GM12878 (cell line): ENCODE data around the gene PDE6C. TPM values are rescaled to one million over a fixed set of nuclear protein-coding genes. Genes with fewer than 3 reads are reported as not detected.

Experiments
- ATAC-seq: fragments of 200-7000 bp; cut with Tn5 transposase; 3 replicates; pipeline ENCODE4 v1.9.1; 2020; ENCODE audit warnings: mild to moderate bottlenecking, moderate library complexity
- BruUV-seq: library from RNA; stranded (reverse); fragments of 400-500 nt; replicated peaks from 2 replicates; lab custom pipeline; 2021; lab: Mats Ljungman, UMichigan
- CTCF ChIA-PET: fragments of 300-600 bp; sonication (Branson Sonifier 250); formaldehyde crosslinking; extraction: SDS; loops from one replicate; lab custom pipeline; 2021; ENCODE audit warnings: inconsistent platforms; lab: Yijun Ruan, JAX
- POLR2A ChIA-PET: fragments of 350-600 bp; formaldehyde crosslinking; extraction: SDS; loops from one replicate; lab custom pipeline; 2021; ENCODE audit warnings: inconsistent platforms; lab: Charles Lee
- RAD21 ChIA-PET: fragments of 300-600 bp; sonication (Branson Sonifier 250); formaldehyde crosslinking; loops from one replicate; lab custom pipeline; 2023; ENCODE audit warnings: antibody characterized with exemption; ENCODE audit not compliant: unreplicated experiment; lab: Charles Lee
- SMC1A ChIA-PET: fragments of 300-600 bp; sonication (Branson Sonifier 250); formaldehyde crosslinking; loops from one replicate; lab custom pipeline; 2023; ENCODE audit not compliant: unreplicated experiment, uncharacterized antibody; lab: Charles Lee
- DNase-seq: peaks from one replicate; pipeline ENCODE4 v3.0.0-alpha.2; 2011; ENCODE audit warnings: low read depth, low spot score
- FAIRE-seq: peaks from 3 replicates; lab custom pipeline; 2011; peaks lifted over from hg19 to GRCh38; lab: Jason Lieb, UNC
- H2AFZ ChIP-seq: 2 replicates; pipeline ENCODE4 v1.6.0; 2011; ENCODE audit warnings: low read depth, low read length, control low read depth; ENCODE audit not compliant: control insufficient read depth
- H3K27ac ChIP-seq: 2 replicates; pipeline ENCODE4 v1.5.1; 2011; ENCODE audit warnings: control low read depth; ENCODE audit not compliant: control insufficient read depth, insufficient read depth
- H3K27me3 ChIP-seq, 2 experiments: replicated peaks in 1 of 2; 2 replicates each; pipeline versions ENCODE4 v1.6.0 to v1.6.1; 2011; ENCODE audit warnings: low read length in 1 of 2; ENCODE audit not compliant: control insufficient read depth in 2 of 2, insufficient read depth in 2 of 2
- H3K36me3 ChIP-seq, 2 experiments: 2 replicates each; pipeline ENCODE4 v1.5.1; 2011; ENCODE audit warnings: low read length in 1 of 2; ENCODE audit not compliant: control insufficient read depth in 2 of 2, insufficient read depth in 2 of 2
- H3K4me1 ChIP-seq: 2 replicates; pipeline ENCODE4 v1.6.1; 2011; ENCODE audit warnings: mild to moderate bottlenecking, low read length, moderate library complexity, mixed read lengths; ENCODE audit not compliant: control insufficient read depth, insufficient read depth
- H3K4me2 ChIP-seq: 2 replicates; pipeline ENCODE4 v1.6.0; 2011; ENCODE audit warnings: control low read depth; ENCODE audit not compliant: control insufficient read depth, insufficient read depth
- H3K4me3 ChIP-seq: fragments of 200-600 bp; sonication (generic); 2 replicates; pipeline ENCODE4 v1.5.1; 2016
- H3K79me2 ChIP-seq: 2 replicates; pipeline ENCODE4 v1.6.0; 2011; ENCODE audit warnings: low read length; ENCODE audit not compliant: control insufficient read depth, insufficient read depth
- H3K9ac ChIP-seq: 2 replicates; pipeline ENCODE4 v1.8.0; 2011; ENCODE audit warnings: low read length, control low read depth, mixed read lengths; ENCODE audit not compliant: control insufficient read depth, insufficient read depth
- H3K9me3 ChIP-seq: replicated peaks from 3 replicates; pipeline ENCODE4 v1.5.1; 2011; ENCODE audit warnings: mild to moderate bottlenecking, low read length; ENCODE audit not compliant: control insufficient read depth, insufficient read depth
- H4K20me1 ChIP-seq: 2 replicates; pipeline ENCODE4 v1.6.0; 2011; ENCODE audit not compliant: control insufficient read depth, insufficient read depth
- ASH2L ChIP-seq: fragments of 300-600, 200-600 bp; sonication (generic); IDR thresholded peaks from 2 replicates; pipeline ENCODE4 v1.6.1; 2017; ENCODE audit warnings: low read depth, mild to moderate bottlenecking, borderline replicate concordance
- IKZF1 ChIP-seq: fragments of 450-650 bp; conservative IDR thresholded peaks from 2 replicates; pipeline ENCODE4 v1.6.1; 2017; ENCODE audit warnings: antibody characterized with exemption, mild to moderate bottlenecking
- KDM1A ChIP-seq: fragments of 200-600 bp; sonication (generic); IDR thresholded peaks from 2 replicates; pipeline ENCODE4 v1.6.1; 2016; ENCODE audit warnings: borderline replicate concordance
- MYB ChIP-seq: fragments of 150-350 bp; IDR thresholded peaks from 2 replicates; pipeline ENCODE4 v1.6.1; 2014; ENCODE audit warnings: mild to moderate bottlenecking, low read depth, low read length, borderline replicate concordance
- NFXL1 ChIP-seq: fragments of 450-650 bp; IDR thresholded peaks from 2 replicates; pipeline ENCODE4 v1.6.1; 2017; ENCODE audit warnings: antibody characterized with exemption, mild to moderate bottlenecking, borderline replicate concordance
- PKNOX1 ChIP-seq: fragments of 450-650 bp; IDR thresholded peaks from 2 replicates; pipeline ENCODE4 v1.6.1; 2016; ENCODE audit warnings: mild to moderate bottlenecking
- SPI1 ChIP-seq: IDR thresholded peaks from 2 replicates; pipeline ENCODE4 v1.6.1; 2011; ENCODE audit warnings: low read depth, mild to moderate bottlenecking, low read length, moderate library complexity, borderline replicate concordance; ENCODE audit not compliant: insufficient read depth
- SREBF1 ChIP-seq: IDR thresholded peaks from 2 replicates; pipeline ENCODE4 v1.6.1; 2012; ENCODE audit warnings: mild to moderate bottlenecking, low read length
- TARDBP ChIP-seq: IDR thresholded peaks from 2 replicates; pipeline ENCODE4 v1.6.1; 2016; ENCODE audit warnings: borderline replicate concordance
- TCF7 ChIP-seq: IDR thresholded peaks from 2 replicates; pipeline ENCODE4 v1.6.1; 2014; ENCODE audit warnings: antibody characterized with exemption, borderline replicate concordance
- ZNF207 ChIP-seq: fragments of 450-650 bp; IDR thresholded peaks from 2 replicates; pipeline ENCODE4 v1.6.1; 2014; ENCODE audit warnings: antibody characterized with exemption, mild to moderate bottlenecking, borderline replicate concordance
- ZNF592 ChIP-seq: fragments of 450-650 bp; IDR thresholded peaks from 2 replicates; pipeline ENCODE4 v1.6.1; 2017; ENCODE audit warnings: mild to moderate bottlenecking, moderate library complexity
- WGBS: methylation state at CpG from one replicate; pipeline ENCODE4 v1.1.6; 2016; ENCODE audit warnings: low lambda C conversion rate; ENCODE audit not compliant: insufficient replicate concordance, insufficient coverage; ENCODE audit errors: missing lambda C conversion rate; 5-methylcytosine and 5-hydroxymethylcytosine counted together
- in situ Hi-C: fragments of 300-500 bp; cut with MboI; formaldehyde crosslinking; loops from 9 replicates; pipeline ENCODE4 v1.14.3; 2018; ENCODE audit warnings: mixed read lengths
- intact Hi-C: fragments of 100-400 bp; cut with micrococcal nuclease; formaldehyde crosslinking; loops from one replicate; pipeline ENCODE4 v1.14.2; 2022; ENCODE audit not compliant: unreplicated experiment
- polyA plus RNA-seq, 11 experiments: library from polyadenylated mRNA; depleted of rRNA in 4 of 11; unstranded in 6 of 11; stranded (reverse) in 5 of 11; fragments of >200 nt; fragmentation: Nextera tagmentation in 4 of 11; fragmentation: Illumina TruSeq in 1 of 11; extraction: Ambion mirVana in 4 of 11; extraction: Trizol in 1 of 11; gene quantifications; 1 replicate in 1 of 11; 2 replicates in 10 of 11; pipeline versions ENCODE4 v1.2.1 to v1.2.3, GENCODE V29; 2011 to 2016; ENCODE audit warnings: inconsistent platforms in 2 of 11, missing spikeins in 2 of 11, low read depth in 1 of 11
- total RNA-seq, 4 experiments: library from RNA; depleted of rRNA in 3 of 4; stranded (reverse); fragments of >200 nt in 3 of 4; fragmentation: Illumina TruSeq in 1 of 4; extraction: Trizol in 1 of 4; gene quantifications; 2 replicates each; pipeline versions ENCODE4 v1.2.1 to v1.2.3, GENCODE V29; 2013 to 2021
- TF ChIP-seq, protein P1 (sequence below): fragments of 150-350 bp; IDR thresholded peaks from 2 replicates; pipeline ENCODE4 v1.6.1; 2014; ENCODE audit warnings: mild to moderate bottlenecking, low read depth, low read length
- TF ChIP-seq, protein P2 (sequence below): IDR thresholded peaks from 2 replicates; pipeline ENCODE4 v1.6.1; 2012; ENCODE audit warnings: low read depth, low read length, improper control_type of control experiment

Gene PDE6C
- total and polyA plus RNA-seq, 10 of the 15 experiments (the other 5 are each of a cell fraction or from before 2014, with no cell fraction given), result not detected

GRCh38 chr10:93590638-93591037 is 21.7 kb upstream of the PDE6C start:
- Histone ChIP-seq H3K4me1 (no peaks in the 10 kb centered on the region), H3K4me2 (no peak overlapping the region), H3K9ac (no peak overlapping the region), H4K20me1 (no peaks in the 10 kb centered on the region), H3K9me3 (no peaks in the 10 kb centered on the region), H3K4me3 (no peak overlapping the region), H3K27ac (no peak overlapping the region), H3K79me2 (no peaks in the 10 kb centered on the region), H3K27me3 (peaks cover 0 to 3% of the 10 kb centered on the region in 2 experiments; a peak in 1 of 4 replicates), H3K36me3 (no peaks in the 10 kb centered on the region), H2AFZ (no peak overlapping the region)
- ATAC-seq (no peak), DNase-seq (no peak), FAIRE-seq (no peak)
- TF ChIP-seq IKZF1, result no peak
- TF ChIP-seq ASH2L, result no peak
- no peak for TF ChIP-seq SREBF1
- TF ChIP-seq TCF7, result no peak
- TF ChIP-seq, protein P1, sequence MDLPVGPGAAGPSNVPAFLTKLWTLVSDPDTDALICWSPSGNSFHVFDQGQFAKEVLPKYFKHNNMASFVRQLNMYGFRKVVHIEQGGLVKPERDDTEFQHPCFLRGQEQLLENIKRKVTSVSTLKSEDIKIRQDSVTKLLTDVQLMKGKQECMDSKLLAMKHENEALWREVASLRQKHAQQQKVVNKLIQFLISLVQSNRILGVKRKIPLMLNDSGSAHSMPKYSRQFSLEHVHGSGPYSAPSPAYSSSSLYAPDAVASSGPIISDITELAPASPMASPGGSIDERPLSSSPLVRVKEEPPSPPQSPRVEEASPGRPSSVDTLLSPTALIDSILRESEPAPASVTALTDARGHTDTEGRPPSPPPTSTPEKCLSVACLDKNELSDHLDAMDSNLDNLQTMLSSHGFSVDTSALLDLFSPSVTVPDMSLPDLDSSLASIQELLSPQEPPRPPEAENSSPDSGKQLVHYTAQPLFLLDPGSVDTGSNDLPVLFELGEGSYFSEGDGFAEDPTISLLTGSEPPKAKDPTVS, result no peak
- no peak for TF ChIP-seq TARDBP
- TF ChIP-seq KDM1A, result no peak
- no peak for TF ChIP-seq ZNF592
- TF ChIP-seq, protein P2, sequence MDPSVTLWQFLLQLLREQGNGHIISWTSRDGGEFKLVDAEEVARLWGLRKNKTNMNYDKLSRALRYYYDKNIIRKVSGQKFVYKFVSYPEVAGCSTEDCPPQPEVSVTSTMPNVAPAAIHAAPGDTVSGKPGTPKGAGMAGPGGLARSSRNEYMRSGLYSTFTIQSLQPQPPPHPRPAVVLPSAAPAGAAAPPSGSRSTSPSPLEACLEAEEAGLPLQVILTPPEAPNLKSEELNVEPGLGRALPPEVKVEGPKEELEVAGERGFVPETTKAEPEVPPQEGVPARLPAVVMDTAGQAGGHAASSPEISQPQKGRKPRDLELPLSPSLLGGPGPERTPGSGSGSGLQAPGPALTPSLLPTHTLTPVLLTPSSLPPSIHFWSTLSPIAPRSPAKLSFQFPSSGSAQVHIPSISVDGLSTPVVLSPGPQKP, result no peak
- no peak for TF ChIP-seq SPI1
- no peak for TF ChIP-seq NFXL1
- TF ChIP-seq MYB, result no peak
- no peak for TF ChIP-seq PKNOX1
- no peak for TF ChIP-seq ZNF207
- 43% methylated on average over 7 of the region's 7 CpGs for WGBS
- ChIA-PET POLR2A (no interaction called here), SMC1A (no interaction called here), RAD21 (no interaction called here), CTCF (interaction anchor here (1.0 kb wide), 1 partner anchor 30 kb away, joined by 3 read pairs; no protein-coding TSS in a partner anchor)
- intact Hi-C loops, result no loop called here
- in situ Hi-C loops, result no loop called here
- BruUV-seq, result no TSS peak
